Upper lobe of left lung (tissue), 4 donors: ENCODE results near the gene AATF.

Source experiments
- CTCF ChIP-seq, 6 experiments: fragments of 450-650 bp in 4 of 6; fragments of 200-600 bp in 2 of 6; sonication (generic) in 2 of 6; IDR thresholded peaks; one replicate each; pipeline ENCODE4 v1.5.1; 2016 to 2019; ENCODE audit warnings: antibody characterized with exemption in 6 of 6
- POLR2AphosphoS5 ChIP-seq, 2 donors: sonication (generic); formaldehyde crosslinking; IDR thresholded peaks; one replicate each; pipeline ENCODE4 v1.5.1; 2017; ENCODE audit warnings: antibody characterized with exemption in 2 of 2

DNA sequence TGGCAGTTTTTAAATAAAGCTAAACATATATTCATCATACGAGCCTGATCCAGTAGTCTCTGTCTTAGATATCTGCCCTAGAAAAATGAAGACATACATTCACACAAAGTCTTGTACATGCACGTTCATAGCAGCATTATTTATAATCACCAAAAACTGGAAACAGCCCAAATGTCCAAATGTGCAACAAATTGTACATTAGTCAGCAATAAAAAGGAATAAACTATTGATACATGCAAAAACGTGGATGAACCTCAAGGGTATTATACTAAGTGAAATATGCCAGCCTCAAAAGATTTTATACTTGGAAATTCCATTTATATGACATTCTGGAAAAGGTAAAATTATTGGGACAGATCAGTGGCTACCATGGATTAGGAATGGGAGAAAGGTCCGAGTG lies 22.8 kb downstream of the AATF start:
- TF ChIP-seq CTCF (IDR thresholded peaks at IDR 0.05) (no peak), POLR2AphosphoS5 (IDR thresholded peaks at IDR 0.05) (no peak)
